ENCODE results near the gene ID4.
A peak's percentile ranks its signal among the peaks of the same experiment; 100 is the strongest.
"Not testable (repeated sequence)": the region's sequence is repeated elsewhere in the genome, so short reads cannot be mapped to it uniquely, and the experiment has no call there.

The ID4 gene

GRCh38 chr6:19833947-19834346 lies 3.2 kb upstream of the ID4 start:
- DNase-seq = no peak

GRCh38 chr6:19834858-19835257 lies 2.3 kb upstream of the ID4 start:
- no peak for DNase-seq

GRCh38 chr6:19835605-19836004 lies 1.6 kb upstream of the ID4 start:
- no peak for DNase-seq

- DNase-seq = no peak
Observed at GRCh38 chr6:19837511-19838441, 606 bp downstream of the ID4 start.

GRCh38 chr6:19838442-19839236 lies 1.5 kb downstream of the ID4 start:
- no peak for DNase-seq

GRCh38 chr6:19839237-19839546 lies 2.0 kb downstream of the ID4 start:
- DNase-seq = no peak

- no peak for DNase-seq
Observed at GRCh38 chr6:19839788-19840187, 2.6 kb downstream of the ID4 start.

- DNase-seq = no peak
Observed at GRCh38 chr6:19841181-19841580, 4.0 kb downstream of the ID4 start.

- DNase-seq = no peak
Observed at GRCh38 chr6:19842030-19842615, 5.0 kb downstream of the ID4 start.

- no peak for DNase-seq
Observed at GRCh38 chr6:19844689-19845088, 7.5 kb downstream of the ID4 start.

- no peak for DNase-seq
Observed at GRCh38 chr6:19845266-19846041, 8.3 kb downstream of the ID4 start.

- no peak for DNase-seq
Observed at GRCh38 chr6:19848465-19849029, 11.4 kb downstream of the ID4 start.

GRCh38 chr6:19849196-19849595 lies 12.0 kb downstream of the ID4 start:
- no peak for DNase-seq

GRCh38 chr6:19849755-19850154 lies 12.6 kb downstream of the ID4 start:
- DNase-seq = no peak

- peak; percentile 63 to 77 for DNase-seq
Observed at GRCh38 chr6:19851241-19852089, 14.3 kb downstream of the ID4 start.

- DNase-seq = no peak
Observed at GRCh38 chr6:19852090-19852457, 14.9 kb downstream of the ID4 start.

- no peak for DNase-seq
Observed at GRCh38 chr6:19852927-19853326, 15.8 kb downstream of the ID4 start.

GRCh38 chr6:19854421-19855015 lies 17.3 kb downstream of the ID4 start:
- not testable (repeated sequence) for DNase-seq

GRCh38 chr6:19855536-19855935 lies 18.4 kb downstream of the ID4 start:
- no peak for DNase-seq

GRCh38 chr6:19857139-19857538 lies 20.0 kb downstream of the ID4 start:
- no peak for DNase-seq

GRCh38 chr6:19857703-19858102 lies 20.5 kb downstream of the ID4 start:
- DNase-seq = no peak
